HepG2 (cell line): ENCODE measurements around the gene SFTA2. TPM values are rescaled to one million over a fixed set of nuclear protein-coding genes. Genes with fewer than 3 reads are reported as not detected.
A peak's percentile ranks its signal among the peaks of the same experiment; 100 is the strongest.

Source experiments
- AKAP8 ChIP-seq: sonication (generic); formaldehyde crosslinking; IDR thresholded peaks from 2 replicates; pipeline ENCODE4 v1.5.1; 2020; ENCODE audit warnings: mild to moderate bottlenecking, missing genetic modification reagents
- ATF7-NPFF ChIP-seq: sonication (generic); formaldehyde crosslinking; IDR thresholded peaks from 2 replicates; pipeline ENCODE4 v1.8.1; 2023; ENCODE audit warnings: mild to moderate bottlenecking, low read depth, missing genetic modification reagents, moderate library complexity
- ETS1 ChIP-seq: sonication (generic); formaldehyde crosslinking; IDR thresholded peaks from 2 replicates; pipeline ENCODE4 v1.4.0; 2020; ENCODE audit warnings: missing genetic modification reagents
- GRHL1 ChIP-seq: sonication (generic); formaldehyde crosslinking; conservative IDR thresholded peaks from 2 replicates; pipeline ENCODE4 v1.8.0; 2022; ENCODE audit warnings: missing genetic modification reagents
- ISL2 ChIP-seq: sonication (generic); formaldehyde crosslinking; IDR thresholded peaks from 2 replicates; pipeline ENCODE4 v1.5.0; 2020; ENCODE audit warnings: missing genetic modification reagents
- KDM1A ChIP-seq: IDR thresholded peaks from 2 replicates; pipeline ENCODE4 v1.6.1; 2016; ENCODE audit warnings: missing compliant biosample characterization
- MED13 ChIP-seq: sonication (generic); formaldehyde crosslinking; IDR thresholded peaks from 2 replicates; pipeline ENCODE4 v1.5.0; 2020; ENCODE audit warnings: missing genetic modification reagents
- MEIS1 ChIP-seq: sonication (generic); formaldehyde crosslinking; IDR thresholded peaks from 2 replicates; pipeline ENCODE4 v1.9.0; 2021; ENCODE audit warnings: mild to moderate bottlenecking, missing genetic modification reagents, moderate library complexity, borderline replicate concordance
- NR2F1 ChIP-seq, 2 experiments: fragments of 450-650 bp in 1 of 2; formaldehyde crosslinking in 1 of 2; IDR thresholded peaks; 2 replicates each; pipeline versions ENCODE4 v1.5.0 to v1.6.1; 2016 to 2020; ENCODE audit warnings: mild to moderate bottlenecking in 1 of 2, missing compliant biosample characterization in 1 of 2, missing genetic modification reagents in 1 of 2, moderate library complexity in 1 of 2
- PITX1 ChIP-seq: sonication (generic); formaldehyde crosslinking; IDR thresholded peaks from 2 replicates; pipeline ENCODE4 v1.5.1; 2020; ENCODE audit warnings: mild to moderate bottlenecking, missing genetic modification reagents
- RBAK ChIP-seq: sonication (generic); formaldehyde crosslinking; IDR thresholded peaks from 2 replicates; pipeline ENCODE4 v1.5.1; 2020; ENCODE audit warnings: mild to moderate bottlenecking, missing genetic modification reagents
- SKI ChIP-seq: fragments of 450-650 bp; IDR thresholded peaks from one replicate; pipeline ENCODE4 v1.6.1; 2018; ENCODE audit warnings: mild to moderate bottlenecking; ENCODE audit not compliant: partially characterized antibody
- SNAPC2 ChIP-seq: sonication (generic); formaldehyde crosslinking; IDR thresholded peaks from 2 replicates; pipeline ENCODE4 v1.8.1; 2022; ENCODE audit warnings: mild to moderate bottlenecking, missing genetic modification reagents
- SNRNP70 ChIP-seq: fragments of 200-400 bp; formaldehyde crosslinking; IDR thresholded peaks from 2 replicates; pipeline ENCODE4 v1.6.1; 2017; ENCODE audit warnings: mild to moderate bottlenecking, low read depth, low read length, moderate library complexity
- ZNF503 ChIP-seq: sonication (generic); formaldehyde crosslinking; IDR thresholded peaks from 2 replicates; pipeline ENCODE4 v1.4.0; 2020; ENCODE audit warnings: missing genetic modification reagents
- ZNF563 ChIP-seq: sonication (generic); formaldehyde crosslinking; IDR thresholded peaks from 2 replicates; pipeline ENCODE4 v1.8.0; 2022; ENCODE audit warnings: mild to moderate bottlenecking, moderate library complexity, missing genetic modification reagents
- ZNF609 ChIP-seq: sonication (generic); formaldehyde crosslinking; IDR thresholded peaks from 2 replicates; pipeline ENCODE4 v1.4.0; 2020; ENCODE audit warnings: mild to moderate bottlenecking, missing genetic modification reagents, borderline replicate concordance
- ZNF713 ChIP-seq: sonication (generic); formaldehyde crosslinking; IDR thresholded peaks from 2 replicates; pipeline ENCODE4 v1.4.0; 2020; ENCODE audit warnings: mild to moderate bottlenecking, missing genetic modification reagents
- polyA plus RNA-seq, 8 experiments: library from polyadenylated mRNA; depleted of rRNA in 3 of 8; stranded (reverse) in 7 of 8; unstranded in 1 of 8; fragments of >200 nt; fragmentation: Illumina TruSeq in 4 of 8; extraction: Trizol in 4 of 8; gene quantifications; 2 replicates each; pipeline versions ENCODE4 v1.2.1 to v1.2.3, GENCODE V29; 2011 to 2016; ENCODE audit warnings: low read depth in 4 of 8, missing spikeins in 1 of 8, mixed read lengths in 1 of 8; ENCODE audit not compliant: insufficient read depth in 1 of 8
- total RNA-seq, 5 experiments: library from RNA; depleted of rRNA; stranded (reverse); fragments of >200 nt; fragmentation: Illumina TruSeq; extraction: Trizol; gene quantifications; 2 replicates each; pipeline ENCODE4 v1.2.3, GENCODE V29; 2016; ENCODE audit warnings: low read depth in 1 of 5
- TF ChIP-seq, protein P1 (sequence below): sonication (generic); formaldehyde crosslinking; IDR thresholded peaks from 2 replicates; pipeline ENCODE4 v1.8.0; 2022; ENCODE audit warnings: missing genetic modification reagents, mild to moderate bottlenecking, inconsistent platforms, borderline replicate concordance

SFTA2 gene
- total and polyA plus RNA-seq, 2 of the 13 experiments (the other 11 are each of a cell fraction or from before 2014, with no cell fraction given): not detected

GRCh38 chr6:30885481-30885998 is 46.4 kb downstream of the SFTA2 start (continued):
- no peak for TF ChIP-seq ZNF609
- TF ChIP-seq PITX1 (CRISPR knock-in tag): no peak; the same call in 1 of the 2 replicates
- TF ChIP-seq RBAK (CRISPR knock-in tag): no peak
- TF ChIP-seq SNAPC2 (CRISPR knock-in tag): no peak
- no peak for TF ChIP-seq AKAP8
- TF ChIP-seq SKI: no peak
- TF ChIP-seq ISL2: no peak
- TF ChIP-seq ETS1: no peak
- TF ChIP-seq NR2F1 (CRISPR knock-in tag; IDR thresholded peaks at IDR 0.05): no peak
- no peak for TF ChIP-seq SNRNP70
- TF ChIP-seq ZNF503 (CRISPR knock-in tag): no peak
- no peak for TF ChIP-seq GRHL1 (CRISPR knock-in tag)
- TF ChIP-seq, protein P1, sequence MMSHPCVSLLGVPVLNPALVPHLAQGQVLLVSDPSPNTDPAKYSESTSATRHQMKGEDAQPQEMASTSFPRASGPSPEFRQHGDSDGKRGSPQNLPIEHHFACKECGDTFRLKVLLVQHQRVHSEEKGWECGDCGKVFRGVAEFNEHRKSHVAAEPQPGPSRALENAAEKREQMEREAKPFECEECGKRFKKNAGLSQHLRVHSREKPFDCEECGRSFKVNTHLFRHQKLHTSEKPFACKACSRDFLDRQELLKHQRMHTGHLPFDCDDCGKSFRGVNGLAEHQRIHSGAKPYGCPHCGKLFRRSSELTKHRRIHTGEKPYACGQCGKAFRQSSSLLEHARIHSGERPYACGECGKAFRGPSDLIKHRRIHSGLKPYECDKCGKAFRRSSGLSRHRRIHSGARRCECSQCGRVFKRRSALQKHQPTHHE (CRISPR knock-in tag): 0 out of 2 replicates have a peak, but pooled peaks have one; percentile 76
- no peak for TF ChIP-seq ZNF563
- no peak for TF ChIP-seq ZNF713 (CRISPR knock-in tag)
- TF ChIP-seq MED13 (CRISPR knock-in tag): no peak
- no peak for TF ChIP-seq KDM1A (CRISPR knock-in tag)
- TF ChIP-seq ATF7-NPFF (CRISPR knock-in tag): no peak
- no peak for TF ChIP-seq MEIS1 (CRISPR knock-in tag)
